ENCODE data around the gene LHX4. TPM values are rescaled to one million over a fixed set of nuclear protein-coding genes. Genes with fewer than 3 reads are reported as not detected.

The LHX4 gene
- total RNA-seq, 1 donor from 2014 or later, result 0.96 TPM

- TF ChIP-seq, protein P1, sequence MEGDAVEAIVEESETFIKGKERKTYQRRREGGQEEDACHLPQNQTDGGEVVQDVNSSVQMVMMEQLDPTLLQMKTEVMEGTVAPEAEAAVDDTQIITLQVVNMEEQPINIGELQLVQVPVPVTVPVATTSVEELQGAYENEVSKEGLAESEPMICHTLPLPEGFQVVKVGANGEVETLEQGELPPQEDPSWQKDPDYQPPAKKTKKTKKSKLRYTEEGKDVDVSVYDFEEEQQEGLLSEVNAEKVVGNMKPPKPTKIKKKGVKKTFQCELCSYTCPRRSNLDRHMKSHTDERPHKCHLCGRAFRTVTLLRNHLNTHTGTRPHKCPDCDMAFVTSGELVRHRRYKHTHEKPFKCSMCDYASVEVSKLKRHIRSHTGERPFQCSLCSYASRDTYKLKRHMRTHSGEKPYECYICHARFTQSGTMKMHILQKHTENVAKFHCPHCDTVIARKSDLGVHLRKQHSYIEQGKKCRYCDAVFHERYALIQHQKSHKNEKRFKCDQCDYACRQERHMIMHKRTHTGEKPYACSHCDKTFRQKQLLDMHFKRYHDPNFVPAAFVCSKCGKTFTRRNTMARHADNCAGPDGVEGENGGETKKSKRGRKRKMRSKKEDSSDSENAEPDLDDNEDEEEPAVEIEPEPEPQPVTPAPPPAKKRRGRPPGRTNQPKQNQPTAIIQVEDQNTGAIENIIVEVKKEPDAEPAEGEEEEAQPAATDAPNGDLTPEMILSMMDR (conservative IDR thresholded peaks at IDR 0.05), result no peak
- Mint-ChIP-seq H3K9me3 (no peaks in the 10 kb centered on the region), H3K27me3 (ENCODE audit: low read depth) (peaks cover 49% of the 10 kb centered on the region), H3K4me1 (peaks cover 5% of the 10 kb centered on the region), H3K4me3 (no peak overlapping the region), H3K36me3 (ENCODE audit: low read depth) (no peaks in the 10 kb centered on the region), H3K27ac (ENCODE audit: unreplicated experiment) (no peak overlapping the region)
- DNase-seq (ENCODE audit: low read depth, low spot score), result no peak
Measured at GRCh38 chr1:180247580-180247979, 17.5 kb downstream of the LHX4 start.

- H3K27me3 Mint-ChIP-seq (ENCODE audit: low read depth), result peaks cover 46% of the 10 kb centered on the region
- H3K27ac Mint-ChIP-seq (ENCODE audit: unreplicated experiment), result no peak overlapping the region
- H3K4me3 Mint-ChIP-seq, result no peak overlapping the region
Measured at GRCh38 chr1:180248176-180248575, 18.1 kb downstream of the LHX4 start.

GRCh38 chr1:180248731-180249681 is 18.9 kb downstream of the LHX4 start:
- H3K36me3 Mint-ChIP-seq (ENCODE audit: low read depth), result no peaks in the 10 kb centered on the region
- DNase-seq (ENCODE audit: low read depth, low spot score), result no peak

More at GRCh38 chr1:180248176-180248575, 18.1 kb downstream of the LHX4 start:
- DNase-seq (ENCODE audit: low read depth, low spot score), result no peak
- Mint-ChIP-seq H3K4me1 (peaks cover 5% of the 10 kb centered on the region), H3K36me3 (ENCODE audit: low read depth) (no peaks in the 10 kb centered on the region), H3K9me3 (no peaks in the 10 kb centered on the region)
- TF ChIP-seq, protein P1 (conservative IDR thresholded peaks at IDR 0.05), result no peak

GRCh38 chr1:180249725-180250498 is 19.8 kb downstream of the LHX4 start:
- Mint-ChIP-seq H3K27me3 (ENCODE audit: low read depth) (peaks cover 33% of the 10 kb centered on the region), H3K4me1 (peaks cover 5% of the 10 kb centered on the region), H3K36me3 (ENCODE audit: low read depth) (no peaks in the 10 kb centered on the region), H3K27ac (ENCODE audit: unreplicated experiment) (peak overlapping the region; percentile 72), H3K4me3 (no peak overlapping the region), H3K9me3 (no peaks in the 10 kb centered on the region)
- TF ChIP-seq, protein P1 (conservative IDR thresholded peaks at IDR 0.05), result no peak
- no peak for DNase-seq (ENCODE audit: low read depth, low spot score)

More at GRCh38 chr1:180248731-180249681, 18.9 kb downstream of the LHX4 start:
- H3K4me1 Mint-ChIP-seq, result peaks cover 5% of the 10 kb centered on the region
- TF ChIP-seq, protein P1 (conservative IDR thresholded peaks at IDR 0.05), result no peak
- no peak overlapping the region for H3K4me3 Mint-ChIP-seq
- H3K9me3 Mint-ChIP-seq, result no peaks in the 10 kb centered on the region
- H3K27ac Mint-ChIP-seq (ENCODE audit: unreplicated experiment), result no peak overlapping the region
- peaks cover 39% of the 10 kb centered on the region for H3K27me3 Mint-ChIP-seq (ENCODE audit: low read depth)

DNA sequence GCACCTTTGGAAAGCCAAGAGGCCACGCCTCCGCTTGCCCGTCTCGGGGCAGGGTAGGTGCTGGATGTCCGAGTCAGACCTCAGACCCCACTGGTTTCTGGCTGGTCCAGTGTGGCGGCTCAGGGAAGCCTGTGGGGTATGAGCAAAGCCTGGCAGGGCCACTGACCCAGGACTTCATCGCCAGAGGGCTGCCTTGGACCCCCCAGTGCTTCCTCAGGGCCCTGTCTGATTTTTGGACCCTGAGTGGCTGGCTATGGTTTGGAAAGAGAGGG is 20.4 kb downstream of the LHX4 start:
- no peaks in the 10 kb centered on the region for H3K9me3 Mint-ChIP-seq
- TF ChIP-seq, protein P1 (conservative IDR thresholded peaks at IDR 0.05), result no peak
- peaks cover 5% of the 10 kb centered on the region for H3K4me1 Mint-ChIP-seq
- H3K36me3 Mint-ChIP-seq (ENCODE audit: low read depth), result no peaks in the 10 kb centered on the region
- no peak for DNase-seq (ENCODE audit: low read depth, low spot score)
- H3K27ac Mint-ChIP-seq (ENCODE audit: unreplicated experiment), result no peak overlapping the region
- H3K27me3 Mint-ChIP-seq (ENCODE audit: low read depth), result peaks cover 28% of the 10 kb centered on the region
- no peak overlapping the region for H3K4me3 Mint-ChIP-seq
